ENCODE data around the gene MPV17L.
"Not testable (repeated sequence)": the region's sequence is repeated elsewhere in the genome, so short reads cannot be mapped to it uniquely, and the experiment has no call there.

The MPV17L gene

GRCh38 chr16:15395631-15396508 is at the start of gene MPV17L:
MPV17L (plus strand) TSS chr16:15395754; CDS start chr16:15395898, 144 bp downstream.
- in situ Hi-C loops (cut with HindIII; ENCODE audit: low sequenced_read_pairs) = not testable (repeated sequence)

DNA sequence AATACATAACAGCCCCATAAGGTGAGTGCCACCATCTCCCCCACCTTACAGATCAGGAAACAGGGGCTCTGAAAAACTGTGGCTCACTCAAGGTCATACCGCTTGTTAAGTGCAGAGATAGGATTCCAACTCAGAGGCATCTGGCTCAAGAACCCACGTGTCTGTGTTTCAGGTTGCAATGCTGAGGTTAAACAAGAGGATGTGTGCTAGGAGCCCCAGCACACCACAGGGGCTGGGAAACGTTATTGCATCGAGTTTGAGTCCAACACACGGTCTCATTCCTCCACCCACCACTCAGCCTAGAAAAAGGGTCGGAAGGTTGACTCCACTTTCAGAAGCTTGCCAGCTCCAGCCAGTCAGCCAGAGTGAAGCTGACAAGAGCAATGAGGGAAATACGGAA is 46.8 kb upstream of the MPV17L start:
- in situ Hi-C loops (cut with HindIII; ENCODE audit: low sequenced_read_pairs) = not testable (repeated sequence)

GRCh38 chr16:15351251-15351650 is 44.3 kb upstream of the MPV17L start:
- in situ Hi-C loops (cut with HindIII; ENCODE audit: low sequenced_read_pairs) = not testable (repeated sequence)

- in situ Hi-C loops (cut with HindIII; ENCODE audit: low sequenced_read_pairs) = not testable (repeated sequence)
Observed at GRCh38 chr16:15351745-15352144, 43.8 kb upstream of the MPV17L start.

DNA sequence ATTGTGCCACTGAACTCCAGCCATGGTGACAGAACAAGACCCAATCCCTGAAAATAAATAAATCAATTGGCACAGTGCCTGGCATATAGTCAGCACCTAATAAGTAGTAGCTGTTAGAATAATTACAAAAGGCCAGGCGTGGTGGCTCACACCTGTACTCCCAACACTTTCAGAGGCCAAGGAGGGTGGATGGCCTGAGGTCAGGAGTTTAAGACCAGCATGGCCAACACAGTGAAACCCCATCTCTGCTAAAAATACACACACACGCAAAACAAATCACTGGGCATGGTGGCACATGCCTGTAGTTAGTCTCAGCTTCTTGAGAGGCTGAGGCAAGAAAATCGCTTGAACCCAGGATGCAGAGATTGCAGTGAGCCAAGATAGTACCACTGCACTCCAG is 42.7 kb upstream of the MPV17L start:
- in situ Hi-C loops (cut with HindIII; ENCODE audit: low sequenced_read_pairs) = not testable (repeated sequence)

DNA sequence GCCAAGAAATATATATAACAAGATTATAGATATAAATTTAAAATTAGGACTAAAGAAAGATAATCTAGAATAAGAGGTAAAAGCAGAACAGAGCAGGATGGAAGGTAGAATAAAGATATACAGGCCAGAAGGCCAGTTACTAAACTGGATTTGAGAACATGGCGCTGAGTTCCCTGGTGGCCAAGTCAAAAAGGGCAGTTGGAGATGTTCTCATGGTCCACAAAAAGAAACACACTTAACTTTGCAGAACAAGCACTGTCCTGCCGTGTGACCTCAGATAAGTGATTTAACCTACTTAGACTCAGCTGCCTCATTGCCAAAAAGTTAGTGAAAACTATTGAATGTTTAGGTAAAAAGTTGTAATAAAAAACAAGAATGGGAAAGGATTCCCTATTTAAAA is 40.7 kb upstream of the MPV17L start:
- in situ Hi-C loops (cut with HindIII; ENCODE audit: low sequenced_read_pairs) = not testable (repeated sequence)

- in situ Hi-C loops (cut with HindIII; ENCODE audit: low sequenced_read_pairs) = not testable (repeated sequence)
Observed at GRCh38 chr16:15357495-15357894, 38.1 kb upstream of the MPV17L start.

GRCh38 chr16:15378194-15378593 is 17.4 kb upstream of the MPV17L start, which contains the start of gene NPIPA5:
NPIPA5 (minus strand) TSS chr16:15378294; CDS start chr16:15378294, 0 bp downstream.
- in situ Hi-C loops (cut with HindIII; ENCODE audit: low sequenced_read_pairs) = not testable (repeated sequence)

DNA sequence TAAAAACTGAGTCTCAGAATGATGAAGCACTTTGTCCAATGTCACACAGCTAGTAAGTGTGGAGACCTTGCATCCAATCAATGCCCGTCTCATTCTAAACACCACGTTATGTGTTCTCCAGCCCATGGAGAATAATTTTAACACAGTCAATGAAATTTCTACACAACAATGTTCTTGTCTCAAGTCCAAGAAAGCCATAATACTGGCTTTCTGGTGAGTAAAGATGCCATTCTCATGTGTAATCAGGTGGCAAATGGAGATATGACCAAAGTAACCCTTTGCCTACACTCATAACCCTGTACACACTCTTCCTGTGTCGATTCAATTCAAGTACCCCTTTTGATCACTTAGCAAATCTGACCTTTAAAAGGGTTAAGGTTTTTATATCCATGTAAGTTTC is 12.7 kb upstream of the MPV17L start:
- in situ Hi-C loops (cut with HindIII; ENCODE audit: low sequenced_read_pairs) = not testable (repeated sequence)

DNA sequence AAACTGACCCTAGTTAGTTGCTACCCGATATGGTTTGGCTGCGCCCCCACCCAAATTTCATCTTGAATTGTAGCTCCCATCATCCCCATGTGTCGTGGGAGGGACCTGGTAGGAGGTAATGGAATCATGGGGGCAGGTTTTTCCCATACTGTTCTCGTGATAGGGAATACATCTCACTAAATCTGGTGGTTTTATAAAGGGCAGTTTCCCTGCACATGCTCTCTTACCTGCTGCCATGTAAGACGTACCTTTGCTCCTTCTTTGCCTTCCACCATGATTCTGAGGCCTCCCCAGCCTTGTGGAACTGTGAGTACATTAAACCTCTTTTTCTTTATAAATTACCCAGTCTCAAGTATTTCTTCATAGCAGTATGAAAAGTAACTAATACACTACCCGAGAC is 7.5 kb upstream of the MPV17L start:
- in situ Hi-C loops (cut with HindIII; ENCODE audit: low sequenced_read_pairs) = not testable (repeated sequence)

GRCh38 chr16:15389916-15390315 is 5.6 kb upstream of the MPV17L start:
- in situ Hi-C loops (cut with HindIII; ENCODE audit: low sequenced_read_pairs) = not testable (repeated sequence)

GRCh38 chr16:15393025-15393424 is 2.5 kb upstream of the MPV17L start:
- in situ Hi-C loops (cut with HindIII; ENCODE audit: low sequenced_read_pairs) = not testable (repeated sequence)

GRCh38 chr16:15396509-15396829 is 915 bp downstream of the MPV17L start:
- in situ Hi-C loops (cut with HindIII; ENCODE audit: low sequenced_read_pairs) = not testable (repeated sequence)

- in situ Hi-C loops (cut with HindIII; ENCODE audit: low sequenced_read_pairs) = no loop called here
Observed at GRCh38 chr16:15396948-15397594, 1.5 kb downstream of the MPV17L start.

GRCh38 chr16:15398618-15399316 is 3.2 kb downstream of the MPV17L start:
- in situ Hi-C loops (cut with HindIII; ENCODE audit: low sequenced_read_pairs) = no loop called here

- in situ Hi-C loops (cut with HindIII; ENCODE audit: low sequenced_read_pairs) = no loop called here
Observed at GRCh38 chr16:15399317-15399716, 3.8 kb downstream of the MPV17L start.

DNA sequence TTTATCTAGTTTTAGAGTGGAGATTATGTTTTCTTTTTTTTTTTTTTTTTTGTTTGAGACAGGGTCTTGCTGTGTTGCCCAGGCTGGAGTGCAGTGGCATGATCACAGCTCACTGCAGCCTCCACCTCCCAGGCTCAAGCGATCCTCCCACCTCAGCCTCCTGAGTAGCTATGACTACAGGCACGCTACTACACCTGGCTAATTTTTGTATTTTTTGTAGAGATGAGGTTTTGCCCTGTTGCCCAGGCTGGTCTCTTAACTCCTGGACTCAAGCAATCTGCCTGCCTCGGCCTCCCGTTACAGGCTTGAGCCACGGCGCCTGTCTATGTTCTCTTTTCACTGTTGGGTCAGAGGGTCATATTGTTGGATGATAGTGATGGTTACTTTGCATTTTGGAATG is 4.8 kb downstream of the MPV17L start:
- in situ Hi-C loops (cut with HindIII; ENCODE audit: low sequenced_read_pairs) = not testable (repeated sequence)

DNA sequence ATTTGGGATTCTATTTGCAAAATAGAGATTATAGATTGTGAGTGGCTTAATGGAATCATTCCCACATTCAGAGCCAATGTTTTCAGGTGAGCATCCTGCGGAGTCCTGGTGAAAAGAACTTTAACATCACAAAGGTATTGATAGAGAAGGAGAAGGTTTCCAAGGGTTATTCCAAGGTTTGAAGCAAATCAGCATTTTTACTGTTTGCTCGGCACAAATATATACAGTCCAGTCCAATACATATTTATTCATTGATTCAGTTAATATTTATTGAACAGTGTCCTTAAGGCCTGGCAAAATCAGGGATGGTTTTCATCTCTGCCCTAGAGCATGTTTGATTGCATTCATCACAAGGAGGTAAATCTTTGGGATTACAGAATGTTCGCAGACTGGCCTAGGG is 6.4 kb downstream of the MPV17L start:
- in situ Hi-C loops (cut with HindIII; ENCODE audit: low sequenced_read_pairs) = no loop called here

DNA sequence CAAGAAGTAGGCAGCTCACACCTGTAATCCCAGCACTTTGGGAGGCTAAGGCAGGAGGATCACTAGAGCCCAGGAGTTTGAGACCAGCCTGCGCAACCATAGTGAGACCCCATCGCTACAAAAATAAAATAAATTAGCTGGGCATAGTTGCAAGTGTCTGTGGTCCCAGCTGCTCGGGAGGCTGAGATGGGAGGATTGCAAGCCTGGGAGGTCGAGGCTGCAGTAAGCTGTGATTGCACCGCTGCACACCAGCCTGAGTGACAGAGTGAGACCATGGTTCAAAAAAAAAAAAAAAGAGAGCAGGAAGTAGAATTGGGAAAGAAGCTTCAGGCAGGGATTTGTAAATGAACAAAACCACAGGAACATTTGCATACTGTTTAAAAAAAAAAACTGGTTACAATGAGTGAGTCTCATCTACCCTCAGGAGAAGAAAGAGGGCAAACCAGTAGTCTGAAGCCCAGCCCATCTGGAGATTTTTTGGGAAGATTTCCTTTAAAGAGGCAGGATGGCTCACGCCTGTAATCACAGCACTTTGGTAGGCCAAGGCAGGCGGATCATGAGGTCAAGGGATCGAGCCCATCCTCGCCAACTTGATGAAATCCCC is 7.9 kb downstream of the MPV17L start:
- in situ Hi-C loops (cut with HindIII; ENCODE audit: low sequenced_read_pairs) = no loop called here

DNA sequence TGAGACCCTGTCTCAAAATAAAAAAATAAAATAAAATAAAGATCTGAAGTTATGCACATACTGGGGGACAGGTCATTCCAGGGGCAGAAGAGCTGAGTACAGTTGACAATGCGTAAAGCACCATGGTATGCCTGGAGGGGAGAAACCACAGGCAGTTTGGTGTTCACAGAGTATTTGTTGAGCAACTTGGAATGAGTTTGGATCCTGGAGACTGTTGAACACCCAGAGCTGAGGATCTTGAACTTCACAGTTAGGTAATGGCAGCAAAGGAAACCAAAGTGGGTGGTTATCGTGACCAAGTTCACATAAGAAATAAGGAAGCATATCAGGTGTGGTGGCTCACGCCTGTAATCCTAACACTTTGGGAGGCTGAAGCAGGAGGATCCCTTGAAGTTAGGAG is 8.5 kb downstream of the MPV17L start:
- in situ Hi-C loops (cut with HindIII; ENCODE audit: low sequenced_read_pairs) = not testable (repeated sequence)

DNA sequence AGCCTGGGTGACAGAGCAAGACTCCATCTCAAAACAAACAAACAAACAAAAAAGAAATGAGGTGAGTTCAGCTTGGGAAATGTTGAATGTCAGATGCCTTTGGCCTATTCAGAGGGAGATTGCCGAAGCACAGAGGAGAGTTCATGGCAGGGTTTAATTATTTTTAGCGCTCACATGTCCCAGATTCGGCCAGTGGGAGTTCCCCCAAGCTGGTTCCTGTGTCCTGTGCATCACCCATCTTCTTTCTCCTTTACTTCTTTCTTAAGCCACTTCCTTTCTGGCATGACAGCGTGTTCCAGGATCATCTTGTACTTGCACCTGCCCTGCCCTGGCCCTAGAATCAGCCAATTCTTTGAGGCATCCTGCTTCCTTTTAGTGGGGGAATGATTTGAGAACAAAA is 9.2 kb downstream of the MPV17L start:
- in situ Hi-C loops (cut with HindIII; ENCODE audit: low sequenced_read_pairs) = no loop called here
